ENCODE measurements around the gene SP2. TPM values are rescaled to one million over a fixed set of nuclear protein-coding genes. Genes with fewer than 3 reads are reported as not detected.

The SP2 gene
- total RNA-seq, 1 experiment from 2014 or later, result 22.2 TPM

GRCh38 chr17:47917581-47917980 lies 21.5 kb downstream of the SP2 start:
- Histone ChIP-seq H3K36me3 (ENCODE audit: control insufficient read depth in 1 of 2, insufficient read depth in 2 of 2, low read length in 2 of 2) (no peaks in the 10 kb centered on the region), H3K9me3 (ENCODE audit: control insufficient read depth in 1 of 2, insufficient read depth in 1 of 2, low read depth in 1 of 2, low read length in 2 of 2) (no peaks in the 10 kb centered on the region), H4K20me1 (ENCODE audit: insufficient read depth) (no peaks in the 10 kb centered on the region), H3K27ac (ENCODE audit: low read depth, low read length) (no peak overlapping the region), H3K9ac (ENCODE audit: low read length) (no peak overlapping the region), H3K4me1 (ENCODE audit: control insufficient read depth in 1 of 2, insufficient read depth in 2 of 2, low read length in 2 of 2) (no peaks in the 10 kb centered on the region), H3K4me3 (replicated peaks in 1 of 2; ENCODE audit: low read depth in 1 of 2, low read length in 2 of 2) (no peak overlapping the region), H3K27me3 (ENCODE audit: insufficient read depth, low read length) (no peaks in the 10 kb centered on the region), H3K9me2 (ENCODE audit: insufficient read depth) (no peaks in the 10 kb centered on the region), H3K79me2 (ENCODE audit: insufficient read depth, low read length) (no peaks in the 10 kb centered on the region), H2AFZ (ENCODE audit: low read depth, low read length, poor library complexity, severe bottlenecking) (no peak overlapping the region), H3K4me2 (ENCODE audit: low read length) (no peak overlapping the region)
- TF ChIP-seq RAD21 (IDR thresholded peaks at IDR 0.05; ENCODE audit: low read depth), result no peak
- no peak for TF ChIP-seq FOSL1 (IDR thresholded peaks at IDR 0.05; ENCODE audit: low read depth)
- no peak for TF ChIP-seq EGR1 (IDR thresholded peaks at IDR 0.05; ENCODE audit: low read depth)
- no peak for TF ChIP-seq ATF3 (IDR thresholded peaks at IDR 0.05)
- no peak for TF ChIP-seq SRF (IDR thresholded peaks at IDR 0.05; ENCODE audit: low read depth)
- TF ChIP-seq CEBPB (IDR thresholded peaks at IDR 0.05; ENCODE audit: low read depth), result no peak
- TF ChIP-seq REST (IDR thresholded peaks at IDR 0.05; ENCODE audit: low read depth), result no peak
- TF ChIP-seq ZFX (IDR thresholded peaks at IDR 0.05), result no peak
- no peak for TF ChIP-seq ELF1 (IDR thresholded peaks at IDR 0.05; ENCODE audit: borderline replicate concordance, low read depth)
- TF ChIP-seq EZH2phosphoT487 (IDR thresholded peaks at IDR 0.05; ENCODE audit: borderline replicate concordance), result no peak
- no peak for TF ChIP-seq SIN3A (IDR thresholded peaks at IDR 0.05; ENCODE audit: low read depth)
- DNase-seq (ENCODE audit: low read depth, low spot score), result no peak
- no TSS peak for BruUV-seq (replicated peaks)
- no peak for ATAC-seq
- CTCF ChIA-PET, result no interaction called here
- RAD21 ChIA-PET (ENCODE audit: low non-redundant PET in 1 of 2, low total read pairs in 2 of 2, uncharacterized antibody in 2 of 2, unreplicated experiment in 2 of 2), result no interaction called here
- POLR2A ChIA-PET, result no interaction called here
- intact Hi-C loops (cut with micrococcal nuclease), result no loop called here
